Measurements from ENCODE around the gene PTPN12. TPM values are rescaled to one million over a fixed set of nuclear protein-coding genes. Genes with fewer than 3 reads are reported as not detected.

PTPN12 gene
- total and polyA plus RNA-seq, 2 donors (not counting 1 experiment from before 2014, with no cell fraction given) = 18.0 to 78.8 TPM

DNA sequence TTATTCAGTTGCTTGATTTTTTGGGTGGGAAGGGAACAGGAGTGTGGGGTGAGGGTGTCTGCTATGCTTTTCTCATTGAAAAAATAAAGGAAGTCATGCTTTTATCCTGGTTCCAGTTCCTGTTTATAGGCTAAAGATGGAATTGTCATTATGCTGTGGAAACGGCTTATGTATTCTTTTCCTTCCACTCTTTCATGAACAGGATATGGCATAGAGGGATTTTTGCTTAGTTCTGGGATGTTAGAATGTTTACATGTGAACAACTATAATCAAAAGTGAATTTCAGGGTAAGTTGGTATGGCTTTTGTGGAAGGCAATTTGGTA lies 35.9 kb upstream of the PTPN12 start:
- Mint-ChIP-seq H3K9me3 (ENCODE audit: insufficient read depth) (no peaks in the 10 kb centered on the region), H3K27ac (no peak overlapping the region), H3K27me3 (no peaks in the 10 kb centered on the region), H3K4me1 (peaks cover 4% of the 10 kb centered on the region), H3K4me3 (no peak overlapping the region)
- Histone ChIP-seq H4K20me1 (ENCODE audit: control insufficient read depth, insufficient read depth, low read length, poor library complexity, severe bottlenecking) (no peaks in the 10 kb centered on the region), H3K27me3 (replicated peaks in 1 of 4; ENCODE audit: control extremely low read depth in 1 of 4, control insufficient read depth in 3 of 4, insufficient read depth in 4 of 4, low read length in 3 of 4) (no peaks in the 10 kb centered on the region), H3K4me1 (ENCODE audit: control insufficient read depth in 2 of 2, insufficient read depth in 2 of 2, low read length in 2 of 2) (no peaks in the 10 kb centered on the region), H2AFZ (ENCODE audit: insufficient read depth, low read depth, low read length, poor library complexity, severe bottlenecking) (no peak overlapping the region), H3K4me3 (ENCODE audit: control extremely low read depth in 1 of 5, extremely low read depth in 1 of 5, insufficient read depth in 1 of 5, low read depth in 2 of 5, low read length in 4 of 5) (no peak overlapping the region), H3K4me2 (replicated peaks; ENCODE audit: low read depth, low read length, poor library complexity, severe bottlenecking) (no peak overlapping the region), H3K9me3 (ENCODE audit: control extremely low read depth in 1 of 3, control insufficient read depth in 2 of 3, insufficient read depth in 1 of 3, low read length in 2 of 3) (no peaks in the 10 kb centered on the region), H3K36me3 (replicated peaks in 1 of 2; ENCODE audit: control extremely low read depth in 1 of 2, control insufficient read depth in 1 of 2, extremely low read depth in 1 of 2, insufficient read depth in 2 of 2, low read length in 1 of 2) (no peaks in the 10 kb centered on the region), H3K27ac (ENCODE audit: low read length in 2 of 2) (no peak overlapping the region), H3K79me2 (ENCODE audit: control insufficient read depth, insufficient read depth, low read length) (no peaks in the 10 kb centered on the region), H3K9ac (ENCODE audit: low read length) (no peak overlapping the region)
- ATAC-seq (ENCODE audit: low read depth) (no peak), DNase-seq (no peak)
- no CpG with 5 or more reads among the region's 1 CpG for WGBS (ENCODE audit: insufficient coverage)
- TF ChIP-seq, protein P1, sequence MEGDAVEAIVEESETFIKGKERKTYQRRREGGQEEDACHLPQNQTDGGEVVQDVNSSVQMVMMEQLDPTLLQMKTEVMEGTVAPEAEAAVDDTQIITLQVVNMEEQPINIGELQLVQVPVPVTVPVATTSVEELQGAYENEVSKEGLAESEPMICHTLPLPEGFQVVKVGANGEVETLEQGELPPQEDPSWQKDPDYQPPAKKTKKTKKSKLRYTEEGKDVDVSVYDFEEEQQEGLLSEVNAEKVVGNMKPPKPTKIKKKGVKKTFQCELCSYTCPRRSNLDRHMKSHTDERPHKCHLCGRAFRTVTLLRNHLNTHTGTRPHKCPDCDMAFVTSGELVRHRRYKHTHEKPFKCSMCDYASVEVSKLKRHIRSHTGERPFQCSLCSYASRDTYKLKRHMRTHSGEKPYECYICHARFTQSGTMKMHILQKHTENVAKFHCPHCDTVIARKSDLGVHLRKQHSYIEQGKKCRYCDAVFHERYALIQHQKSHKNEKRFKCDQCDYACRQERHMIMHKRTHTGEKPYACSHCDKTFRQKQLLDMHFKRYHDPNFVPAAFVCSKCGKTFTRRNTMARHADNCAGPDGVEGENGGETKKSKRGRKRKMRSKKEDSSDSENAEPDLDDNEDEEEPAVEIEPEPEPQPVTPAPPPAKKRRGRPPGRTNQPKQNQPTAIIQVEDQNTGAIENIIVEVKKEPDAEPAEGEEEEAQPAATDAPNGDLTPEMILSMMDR (IDR thresholded peaks at IDR 0.05) = no peak
- no peak for TF ChIP-seq EZH2 (IDR thresholded peaks at IDR 0.05; ENCODE audit: borderline replicate concordance, insufficient read depth, low read depth, low read length, poor library complexity, severe bottlenecking)
- POLR2A ChIA-PET = no interaction called here
- CTCF ChIA-PET = no interaction called here
- intact Hi-C loops (cut with micrococcal nuclease) = no loop called here

DNA sequence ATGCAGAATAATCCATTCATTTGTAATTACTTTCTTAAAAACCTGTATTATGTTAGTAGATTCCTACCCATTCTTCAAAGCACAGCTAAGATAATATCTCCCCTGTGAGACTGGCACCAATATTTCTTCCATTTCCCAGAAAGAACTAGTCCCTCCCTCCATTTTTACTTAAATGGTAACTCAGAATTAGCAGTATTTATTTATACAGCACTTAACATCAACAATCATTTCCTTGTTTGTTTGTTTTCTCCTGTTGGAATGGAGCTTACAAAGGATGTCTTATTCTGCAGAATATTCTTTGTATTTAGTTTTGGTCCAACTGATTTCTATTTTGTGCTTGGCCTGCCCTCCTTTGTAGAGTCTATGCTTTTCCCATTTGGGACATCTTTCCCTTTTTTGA lies 32.1 kb upstream of the PTPN12 start:
- ChIA-PET POLR2A (no interaction called here), CTCF (no interaction called here)
- Histone ChIP-seq H2AFZ (ENCODE audit: insufficient read depth, low read depth, low read length, poor library complexity, severe bottlenecking) (no peak overlapping the region), H3K36me3 (replicated peaks in 1 of 2; ENCODE audit: control extremely low read depth in 1 of 2, control insufficient read depth in 1 of 2, extremely low read depth in 1 of 2, insufficient read depth in 2 of 2, low read length in 1 of 2) (no peaks in the 10 kb centered on the region), H4K20me1 (ENCODE audit: control insufficient read depth, insufficient read depth, low read length, poor library complexity, severe bottlenecking) (no peaks in the 10 kb centered on the region), H3K27me3 (replicated peaks in 1 of 4; ENCODE audit: control extremely low read depth in 1 of 4, control insufficient read depth in 3 of 4, insufficient read depth in 4 of 4, low read length in 3 of 4) (no peaks in the 10 kb centered on the region), H3K4me2 (replicated peaks; ENCODE audit: low read depth, low read length, poor library complexity, severe bottlenecking) (no peak overlapping the region), H3K27ac (ENCODE audit: low read length in 2 of 2) (no peak overlapping the region), H3K4me1 (ENCODE audit: control insufficient read depth in 2 of 2, insufficient read depth in 2 of 2, low read length in 2 of 2) (no peaks in the 10 kb centered on the region), H3K4me3 (ENCODE audit: control extremely low read depth in 1 of 5, extremely low read depth in 1 of 5, insufficient read depth in 1 of 5, low read depth in 2 of 5, low read length in 4 of 5) (no peak overlapping the region), H3K79me2 (ENCODE audit: control insufficient read depth, insufficient read depth, low read length) (no peaks in the 10 kb centered on the region), H3K9me3 (ENCODE audit: control extremely low read depth in 1 of 3, control insufficient read depth in 2 of 3, insufficient read depth in 1 of 3, low read length in 2 of 3) (no peaks in the 10 kb centered on the region), H3K9ac (ENCODE audit: low read length) (no peak overlapping the region)
- DNase-seq (no peak), ATAC-seq (ENCODE audit: low read depth) (no peak)
- Mint-ChIP-seq H3K27me3 (no peaks in the 10 kb centered on the region), H3K4me3 (no peak overlapping the region), H3K9me3 (ENCODE audit: insufficient read depth) (no peaks in the 10 kb centered on the region), H3K4me1 (peaks cover 4% of the 10 kb centered on the region), H3K27ac (no peak overlapping the region)
- no peak for TF ChIP-seq EZH2 (IDR thresholded peaks at IDR 0.05; ENCODE audit: borderline replicate concordance, insufficient read depth, low read depth, low read length, poor library complexity, severe bottlenecking)
- TF ChIP-seq, protein P1 (IDR thresholded peaks at IDR 0.05) = no peak
- intact Hi-C loops (cut with micrococcal nuclease) = no loop called here

All from B cell (primary cell).